GM10248 (cell line): ENCODE results near the gene ACO1.

ENCODE experiments used
- CTCF ChIA-PET: fragments of 300-600 bp; sonication (Branson Sonifier 250); formaldehyde crosslinking; extraction: SDS; loops from one replicate; lab custom pipeline; 2021; ENCODE audit warnings: antibody characterized with exemption; lab: Yijun Ruan, JAX
- POLR2A ChIA-PET: fragments of 350-650 bp; sonication (Branson Sonifier 250); formaldehyde crosslinking; extraction: SDS; loops from one replicate; lab custom pipeline; 2020; ENCODE audit warnings: antibody characterized with exemption; lab: Yijun Ruan, JAX
- DNase-seq: peaks from one replicate; pipeline ENCODE4 v3.0.0; 2012; ENCODE audit errors: extremely low spot score
- CTCF ChIP-seq: IDR thresholded peaks from 2 replicates; pipeline ENCODE4 v1.5.1; 2012; ENCODE audit warnings: mild to moderate bottlenecking, low read depth; ENCODE audit errors: extremely low read depth, missing control alignments, control extremely low read depth

The ACO1 gene

GRCh38 chr9:32405506-32405905 is 21.1 kb downstream of the ACO1 start:
- ChIA-PET POLR2A (no interaction called here), CTCF (no interaction called here)
- DNase-seq, result no peak
- TF ChIP-seq CTCF, result no peak

- TF ChIP-seq CTCF, result no peak
- ChIA-PET CTCF (no interaction called here), POLR2A (no interaction called here)
These were observed 21.6 kb downstream of the ACO1 start for GRCh38 chr9:32406046-32406445.

GRCh38 chr9:32411753-32412152 is 27.3 kb downstream of the ACO1 start:
- ChIA-PET POLR2A (no interaction called here), CTCF (interaction anchor here (0.7 to 2.0 kb wide), 5 partner anchors 9 to 168 kb away, joined by 4 to 6 read pairs (median 4); no protein-coding TSS in a partner anchor)
- TF ChIP-seq CTCF, result no peak
- no peak for DNase-seq

More at GRCh38 chr9:32406046-32406445, 21.6 kb downstream of the ACO1 start:
- no peak for DNase-seq

GRCh38 chr9:32412440-32412839 is 28.0 kb downstream of the ACO1 start:
- no peak for TF ChIP-seq CTCF
- ChIA-PET POLR2A (no interaction called here), CTCF (interaction anchor here (0.7 to 2.0 kb wide), 6 partner anchors 9 to 167 kb away, joined by 4 to 6 read pairs (median 4); no protein-coding TSS in a partner anchor)
- DNase-seq, result no peak

GRCh38 chr9:32413424-32413823 is 29.0 kb downstream of the ACO1 start:
- CTCF ChIA-PET, result interaction anchor here (0.9 to 2.0 kb wide), 9 partner anchors 10 to 166 kb away, joined by 3 to 5 read pairs (median 4); no protein-coding TSS in a partner anchor
- no peak for DNase-seq

GRCh38 chr9:32414856-32415255 is 30.4 kb downstream of the ACO1 start:
- TF ChIP-seq CTCF, result no peak
- DNase-seq, result no peak
- ChIA-PET POLR2A (no interaction called here), CTCF (interaction anchor here (0.8 to 1.4 kb wide), 5 partner anchors 11 to 165 kb away, joined by 3 to 5 read pairs (median 3); no protein-coding TSS in a partner anchor)

More at GRCh38 chr9:32413424-32413823, 29.0 kb downstream of the ACO1 start:
- TF ChIP-seq CTCF, result no peak
- POLR2A ChIA-PET, result no interaction called here
